Activated CD4-positive, alpha-beta T cell treated with anti-CD3 and anti-CD28 coated beads, Interleukin-2, amount 50 U/mL, for 4 hours (primary cell): ENCODE measurements around the gene SUMO2.
"Not testable (repeated sequence)": the region's sequence is repeated elsewhere in the genome, so short reads cannot be mapped to it uniquely, and the experiment has no call there.

Experiments used
- DNase-seq, 2 experiments: peaks; one replicate each; pipeline ENCODE4 v3.0.0-alpha.2; 2020

SUMO2 gene

DNA sequence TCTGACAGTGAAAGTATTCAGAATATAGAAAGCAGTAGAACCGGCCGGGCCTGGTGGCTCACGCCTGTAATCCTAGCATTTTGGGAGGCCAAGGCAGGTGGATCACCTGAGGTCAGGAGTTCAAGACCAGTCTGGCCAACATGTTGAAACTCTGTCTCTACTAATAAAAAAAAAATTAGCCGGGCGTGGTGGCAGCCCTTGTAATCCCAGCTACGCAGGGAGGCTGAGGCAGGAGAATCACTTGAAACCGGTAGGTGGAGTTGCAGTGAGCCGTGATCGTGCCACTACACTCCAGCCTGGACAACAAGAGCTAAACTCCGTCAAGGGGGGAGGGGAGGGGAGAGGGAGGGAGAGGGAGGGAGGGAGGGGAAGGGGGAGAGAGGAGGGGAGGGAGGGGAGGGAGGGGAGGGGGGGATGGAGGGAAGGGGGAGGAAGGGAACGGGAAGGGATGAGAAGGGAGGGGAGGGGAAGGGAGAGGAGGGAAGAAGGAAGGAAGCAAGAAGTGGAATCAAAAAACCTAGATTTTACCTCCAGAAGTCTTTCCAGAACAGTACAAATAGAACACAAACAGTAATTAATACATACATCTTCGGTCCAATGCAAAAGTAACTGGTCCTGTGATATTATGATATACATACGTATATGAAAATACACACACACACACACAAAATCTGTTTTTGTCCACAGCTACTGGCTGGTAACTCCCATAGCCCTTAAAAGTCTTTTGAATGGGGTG, 40.4 kb downstream of the SUMO2 start:
- DNase-seq = no peak

GRCh38 chr17:75138519-75138918, 44.2 kb downstream of the SUMO2 start:
- DNase-seq = no peak

GRCh38 chr17:75137762-75138161, 45.0 kb downstream of the SUMO2 start:
- DNase-seq = not testable (repeated sequence)

GRCh38 chr17:75135946-75136345, 46.8 kb downstream of the SUMO2 start:
- DNase-seq = no peak

DNA sequence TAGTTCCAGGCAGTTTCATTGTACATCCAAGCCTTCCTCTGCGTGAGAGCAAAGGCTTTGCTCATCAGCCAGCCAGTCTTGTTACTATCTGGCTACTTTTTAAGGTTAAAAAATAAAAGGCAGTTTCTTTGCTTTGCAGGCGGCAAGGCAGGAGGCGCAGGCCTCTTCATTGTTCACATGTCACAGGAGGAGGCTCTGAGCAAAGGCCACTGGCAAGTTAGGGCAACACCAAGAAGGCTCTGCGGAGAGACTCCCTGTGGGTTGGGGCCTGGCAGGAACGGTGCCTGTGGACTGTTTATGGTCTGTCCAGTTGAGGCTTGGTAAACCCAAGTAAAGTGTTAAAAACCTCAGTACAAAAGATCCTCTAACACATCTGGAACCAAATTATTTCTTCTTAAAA, 47.3 kb downstream of the SUMO2 start:
- DNase-seq = no peak

GRCh38 chr17:75133607-75134347, 49.0 kb downstream of the SUMO2 start:
- not testable (repeated sequence) for DNase-seq

DNA sequence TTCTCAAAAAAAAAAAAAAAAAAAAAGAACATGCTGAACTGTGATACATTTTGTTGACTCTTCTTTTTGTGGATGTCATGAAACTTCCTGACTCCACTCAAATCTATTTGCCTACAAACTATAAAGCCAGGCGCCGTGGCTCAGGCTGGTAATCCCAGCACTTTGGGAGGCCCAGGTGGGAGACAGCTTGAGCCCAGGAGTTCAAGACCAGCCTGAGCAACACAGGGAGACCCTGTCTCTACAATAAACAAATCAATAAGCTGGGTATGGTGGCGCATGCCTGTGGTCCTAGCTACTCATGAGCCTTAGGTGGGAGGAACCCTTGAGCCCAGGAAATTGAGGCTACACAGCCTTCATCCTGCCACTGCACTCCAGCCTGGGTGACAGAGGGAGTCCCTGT, 49.8 kb downstream of the SUMO2 start:
- no peak for DNase-seq

DNA sequence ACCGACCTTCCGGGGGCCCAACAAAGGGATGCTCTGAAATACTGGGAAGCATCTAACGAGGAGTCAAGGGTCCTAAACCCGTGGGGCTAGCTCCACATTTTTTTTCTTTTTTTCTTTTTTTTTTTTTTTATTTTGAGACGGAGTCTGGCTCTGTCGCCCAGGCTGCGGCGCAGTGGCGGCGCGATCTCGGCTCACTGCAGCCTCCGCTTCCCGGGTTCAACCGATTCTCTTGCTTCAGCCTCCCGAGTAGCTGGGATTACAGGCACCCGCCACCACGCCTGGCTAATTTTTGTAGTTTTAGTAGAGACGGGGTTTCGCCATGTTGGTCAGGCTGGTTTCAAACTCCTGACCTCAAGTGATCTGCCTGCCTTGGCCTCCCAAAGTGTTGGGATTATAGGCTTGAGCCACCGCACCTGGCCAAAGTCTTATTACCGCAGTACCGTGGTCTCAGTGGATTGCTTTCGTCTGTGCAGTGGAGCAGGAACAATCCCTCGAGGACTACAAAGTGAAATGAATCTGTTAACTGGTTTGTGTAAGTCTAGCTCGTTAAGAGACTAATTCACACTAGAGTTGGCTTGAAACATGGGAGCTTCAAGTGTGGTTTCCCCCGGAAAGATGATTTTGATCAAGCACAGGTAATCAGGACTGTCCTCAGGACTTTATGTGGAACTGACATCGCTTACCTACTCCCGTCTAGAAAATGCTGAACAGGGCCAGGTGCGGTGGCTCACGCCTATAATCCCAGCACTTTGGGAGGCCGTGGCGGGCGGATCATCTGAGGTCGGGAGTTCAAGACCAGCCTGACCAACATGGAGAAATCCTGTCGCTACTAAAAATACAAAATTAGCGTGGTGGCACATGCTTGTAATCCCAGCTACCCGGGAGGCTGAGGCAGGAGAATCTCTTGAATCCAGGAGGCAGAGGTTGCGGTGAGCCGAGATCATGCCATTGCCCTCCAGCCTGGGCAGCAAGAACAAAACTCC, 50.5 kb downstream of the SUMO2 start:
- DNase-seq = not testable (repeated sequence)

DNA sequence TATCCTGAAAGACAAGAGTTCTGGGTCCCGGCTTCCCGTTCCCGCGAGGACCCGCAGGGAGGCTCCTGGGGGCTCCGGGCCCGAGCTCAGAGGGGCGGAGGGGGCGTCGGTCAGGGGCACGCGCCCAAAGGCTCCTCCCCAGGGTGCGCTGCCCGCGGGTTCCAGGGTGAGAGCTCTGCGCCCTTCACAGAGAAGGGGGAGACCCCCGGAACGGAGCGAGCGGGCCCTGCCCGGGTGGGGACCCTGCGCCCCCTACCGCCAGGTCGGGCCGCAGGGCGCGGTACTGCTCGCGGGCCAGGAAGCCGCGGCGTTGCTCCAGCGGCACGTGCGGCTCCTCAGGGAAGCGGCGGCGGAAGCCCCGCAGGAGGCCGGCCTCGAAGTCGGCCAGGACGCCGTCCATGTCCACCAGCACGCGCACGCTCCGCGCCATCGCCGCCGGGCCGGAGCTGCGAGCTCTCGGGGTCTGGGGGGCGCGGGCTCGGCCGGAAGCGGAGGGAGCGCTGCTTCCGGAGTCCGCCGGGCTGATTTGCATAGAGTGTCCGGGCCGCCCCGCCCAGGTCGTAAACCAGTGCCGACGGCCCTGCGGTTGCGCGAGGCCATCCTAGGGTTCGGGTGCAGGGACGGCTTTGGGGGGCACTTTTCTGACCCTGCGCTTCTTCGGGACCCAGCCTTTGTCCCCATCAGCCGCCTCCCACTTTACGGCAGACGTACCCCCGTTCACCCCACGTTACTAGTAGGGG, 51.3 kb downstream of the SUMO2 start, which contains the start of gene NT5C:
Gene NT5C, minus strand, starts transcription at position 465 of the 740 bp plus-strand sequence. Its CDS starts 35 bp downstream, at position 430.
- peak; percentile 45 to 46 for DNase-seq

GRCh38 chr17:75130632-75131277, 52.0 kb downstream of the SUMO2 start:
- peak; percentile 33 to 37 for DNase-seq

DNA sequence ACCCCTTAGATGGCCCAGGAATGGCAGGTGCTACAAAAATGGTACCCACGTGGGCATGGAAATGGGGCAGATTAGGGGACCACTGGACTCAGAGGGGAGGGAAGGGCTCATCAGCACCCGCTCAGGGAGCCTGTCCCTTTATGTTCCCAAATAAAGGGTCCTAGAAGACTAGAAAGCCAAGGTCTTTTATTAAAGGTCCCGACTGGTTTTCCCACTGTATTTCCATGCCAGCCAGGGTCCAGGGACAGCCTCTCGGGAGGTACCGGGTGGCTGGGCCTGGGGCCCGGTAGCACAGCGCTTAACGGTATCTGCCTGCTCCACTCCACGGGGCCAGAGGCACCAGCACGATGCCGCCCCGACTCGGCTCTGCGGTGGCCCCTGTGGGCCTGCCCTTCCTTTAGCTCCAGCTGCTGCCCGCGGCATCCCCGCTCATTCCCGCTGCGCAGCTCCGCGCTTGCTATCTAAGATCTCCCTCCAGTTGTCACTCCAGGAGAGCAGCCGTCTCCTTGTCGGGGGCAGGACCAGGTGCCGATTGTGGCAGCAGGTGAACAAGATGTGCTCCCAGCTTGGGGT, 52.6 kb downstream of the SUMO2 start:
- DNase-seq = no peak

GRCh38 chr17:75129576-75129975, 53.2 kb downstream of the SUMO2 start:
- DNase-seq = no peak

DNA sequence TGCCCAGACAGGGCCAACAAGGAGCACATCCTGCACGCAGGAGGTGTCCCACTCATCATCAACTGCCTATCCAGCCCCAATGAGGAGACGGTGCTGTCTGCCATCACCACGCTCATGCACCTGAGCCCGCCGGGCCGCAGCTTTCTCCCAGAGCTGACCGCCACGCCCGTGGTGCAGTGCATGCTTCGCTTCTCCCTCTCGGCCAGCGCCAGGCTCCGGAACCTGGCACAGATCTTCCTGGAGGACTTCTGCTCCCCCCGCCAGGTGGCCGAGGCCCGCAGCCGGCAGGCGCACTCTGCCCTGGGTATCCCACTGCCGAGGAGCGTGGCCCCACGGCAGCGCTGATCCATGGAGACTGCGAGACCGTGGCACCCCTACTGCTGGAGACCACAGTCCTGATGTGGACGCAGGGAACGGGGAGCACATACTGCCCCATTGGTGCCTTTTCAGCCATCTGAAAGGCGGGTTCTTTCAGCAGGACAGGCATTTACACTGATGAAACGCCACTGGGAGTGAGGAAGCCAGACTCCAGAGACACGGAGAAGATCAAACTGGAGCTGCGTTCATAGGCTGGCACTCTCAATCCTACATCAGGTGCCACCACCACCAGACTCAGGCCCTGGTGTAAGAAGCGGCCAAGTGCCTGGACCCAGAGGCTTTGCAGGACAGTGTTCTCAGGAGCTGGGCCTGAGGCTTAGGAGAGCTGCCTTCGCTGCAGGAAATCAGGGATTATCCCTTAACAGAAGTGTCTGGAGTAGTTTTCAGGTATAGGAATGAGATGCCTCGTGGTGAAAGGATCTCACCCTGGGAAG, 53.9 kb downstream of the SUMO2 start:
- DNase-seq = no peak

GRCh38 chr17:75127936-75128335, 54.8 kb downstream of the SUMO2 start:
- not testable (repeated sequence) for DNase-seq

GRCh38 chr17:75126954-75127353, 55.8 kb downstream of the SUMO2 start:
- no peak for DNase-seq

GRCh38 chr17:75125984-75126383, 56.8 kb downstream of the SUMO2 start:
- DNase-seq = no peak

DNA sequence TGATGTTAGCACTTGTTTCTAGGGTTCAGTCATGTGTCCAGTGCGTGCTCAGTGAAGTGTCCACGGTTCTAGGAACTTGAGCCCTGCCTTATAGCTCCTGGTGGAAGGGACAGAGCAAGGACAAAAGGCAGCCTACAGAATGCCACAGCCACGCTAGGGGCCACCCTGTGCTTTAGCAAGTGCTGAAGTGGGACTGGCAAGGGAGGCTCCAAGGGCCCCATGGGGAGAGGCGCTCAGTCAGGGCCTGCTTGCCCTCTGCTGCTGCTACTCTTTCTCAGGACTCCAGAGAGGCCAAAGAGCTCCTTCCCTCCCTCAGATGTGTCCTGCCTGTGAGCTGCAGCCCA, 58.0 kb downstream of the SUMO2 start:
- DNase-seq = no peak

DNA sequence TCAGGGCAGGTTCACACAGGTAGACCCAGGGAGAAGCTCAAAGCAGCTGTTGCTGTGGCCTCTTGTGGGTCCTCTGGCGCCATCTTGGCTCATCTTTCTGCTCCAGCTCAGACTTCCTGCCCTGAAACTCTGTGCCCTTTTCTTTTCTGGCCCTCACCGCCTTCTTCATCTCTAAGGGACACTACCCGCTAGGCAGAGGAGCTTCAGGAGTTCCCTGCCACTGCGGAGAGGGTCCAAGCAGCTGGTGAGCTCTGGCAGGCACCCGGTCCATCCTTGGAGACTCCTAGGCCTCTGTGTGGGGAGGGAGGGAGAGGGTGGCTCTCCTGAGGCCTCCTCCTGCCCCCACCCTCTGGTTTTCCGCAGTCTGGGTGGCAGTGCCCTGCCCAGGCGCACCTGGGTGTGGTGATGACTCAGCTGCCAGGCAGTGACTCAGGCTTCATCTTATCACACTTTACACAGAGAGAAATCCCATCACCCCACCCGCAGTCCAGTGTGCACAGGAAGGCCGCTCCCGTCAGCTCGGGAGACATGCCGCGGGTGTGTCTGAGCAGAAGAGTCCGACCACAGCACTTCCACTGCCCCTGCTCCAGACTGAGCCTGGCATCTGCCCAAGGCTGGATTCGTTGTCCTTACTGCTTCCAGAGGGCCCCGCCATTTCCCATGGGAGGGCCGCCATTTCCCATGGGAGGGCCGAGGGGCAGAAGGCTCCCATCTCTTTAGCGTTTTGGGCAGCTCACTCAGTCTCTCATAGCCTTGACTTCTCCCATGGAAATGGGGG, 58.5 kb downstream of the SUMO2 start:
- DNase-seq = peak; percentile 71

DNA sequence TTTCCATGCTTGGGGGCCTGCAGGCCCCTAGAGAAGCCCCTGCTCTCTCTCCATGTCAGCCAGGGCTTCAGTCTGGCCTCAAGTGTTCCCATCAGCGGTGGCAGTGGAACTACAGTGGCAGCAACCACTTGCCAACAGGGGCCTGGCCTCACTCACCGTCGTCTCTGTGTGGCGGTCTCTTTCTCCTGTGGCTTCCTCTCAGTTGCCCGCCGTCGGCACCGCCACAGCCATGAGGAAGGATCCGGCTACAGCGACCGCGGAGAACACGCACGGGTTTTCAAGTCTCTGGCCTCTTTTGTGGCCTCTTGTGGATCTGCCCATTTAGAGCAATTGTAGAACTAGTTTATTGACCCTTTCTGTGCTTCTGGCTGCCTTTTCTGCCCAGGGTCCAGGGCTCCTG, 64.5 kb downstream of the SUMO2 start:
- DNase-seq = no peak

DNA sequence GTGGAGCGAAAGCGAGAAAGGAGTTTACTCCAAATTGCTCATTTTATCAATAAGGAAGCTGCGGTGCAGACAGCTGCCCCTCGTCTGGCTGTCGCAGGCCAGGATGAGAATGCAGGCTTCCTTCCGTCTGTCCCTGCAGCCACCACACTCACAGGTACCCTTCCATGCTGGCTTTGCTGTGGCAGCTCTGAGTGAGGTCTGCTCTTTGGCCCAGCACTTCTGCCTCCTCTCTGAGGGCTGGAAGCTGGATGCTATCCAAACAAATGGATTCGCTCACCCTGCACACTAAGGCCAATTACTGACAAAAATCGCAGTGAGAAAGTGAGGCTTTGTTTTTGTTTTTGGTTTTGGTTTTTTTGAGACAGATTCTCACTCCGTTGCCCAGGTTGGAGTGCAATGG, 66.0 kb downstream of the SUMO2 start:
- DNase-seq = no peak
